ENCODE data around the gene KIFBP. TPM values are rescaled to one million over a fixed set of nuclear protein-coding genes. Genes with fewer than 3 reads are reported as not detected.

The KIFBP gene
- total and polyA plus RNA-seq, 2 donors from 2014 or later = 25.6 to 26.7 TPM

GRCh38 chr10:68955832-68956532 lies 32.6 kb upstream of the KIFBP start, which contains the start of gene DDX21:
TSS of gene DDX21 (plus strand) at chr10:68956170. CDS start at chr10:68956226, 56 bp downstream.
- H3K27ac ChIP-seq (ENCODE audit: low read depth in 2 of 2, low read length in 2 of 2) = peak within 1 kb of the TSS; percentile 93 to 96
- FAIRE-seq (no peak), DNase-seq (peak; percentile 92 to 97 (median 96))
- H3K36me3 ChIP-seq (ENCODE audit: control insufficient read depth in 2 of 3, insufficient read depth in 3 of 3, low read length in 3 of 3) = peaks cover 0 to 5% (median 2%) of the 10 kb centered on the region in 3 donors
- peak; percentile 43 for TF ChIP-seq CTCF (IDR thresholded peaks at IDR 0.05; ENCODE audit: borderline replicate concordance, extremely low read depth, insufficient read depth)
- H3K9me3 ChIP-seq (ENCODE audit: control insufficient read depth in 2 of 3, insufficient read depth in 1 of 3, low read length in 3 of 3) = no peaks in the 10 kb centered on the region
- peaks cover 0 to 4% (median 0%) of the 10 kb centered on the region in 3 donors for H3K4me1 ChIP-seq (ENCODE audit: control insufficient read depth in 2 of 3, insufficient read depth in 2 of 3, low read depth in 1 of 3, low read length in 3 of 3)
- peak within 1 kb of the TSS; percentile 82 to 95 (median 86) for H3K9ac ChIP-seq (ENCODE audit: low read length in 3 of 3)
- intact Hi-C loops (cut with DNase I) = no loop called here
- H3K27me3 ChIP-seq (ENCODE audit: control insufficient read depth, insufficient read depth, low read length) = no peaks in the 10 kb centered on the region
- H3K4me3 ChIP-seq (ENCODE audit: low read length in 3 of 3) = peak within 1 kb of the TSS; percentile 95 to 96 (median 95)

GRCh38 chr10:68957284-68957615 lies 31.4 kb upstream of the KIFBP start:
- intact Hi-C loops (cut with DNase I) = no loop called here
- no peak for TF ChIP-seq CTCF (IDR thresholded peaks at IDR 0.05; ENCODE audit: borderline replicate concordance, extremely low read depth, insufficient read depth)

GRCh38 chr10:68957654-68958053 lies 30.9 kb upstream of the KIFBP start:
- H3K27ac ChIP-seq (ENCODE audit: low read depth in 2 of 2, low read length in 2 of 2) = no peak overlapping the region
- no peak for TF ChIP-seq CTCF (IDR thresholded peaks at IDR 0.05; ENCODE audit: borderline replicate concordance, extremely low read depth, insufficient read depth)
- no peaks in the 10 kb centered on the region for H3K9me3 ChIP-seq (ENCODE audit: control insufficient read depth in 2 of 3, insufficient read depth in 1 of 3, low read length in 3 of 3)
- H3K4me1 ChIP-seq (ENCODE audit: control insufficient read depth in 2 of 3, insufficient read depth in 2 of 3, low read depth in 1 of 3, low read length in 3 of 3) = peaks cover 0 to 4% (median 0%) of the 10 kb centered on the region in 3 donors
- no peak for DNase-seq
- peaks cover 2 to 18% (median 5%) of the 10 kb centered on the region in 3 donors for H3K36me3 ChIP-seq (ENCODE audit: control insufficient read depth in 2 of 3, insufficient read depth in 3 of 3, low read length in 3 of 3)
- H3K9ac ChIP-seq (ENCODE audit: low read length in 3 of 3) = peak overlapping the region in 1 of 3 donors; percentile 86
- H3K27me3 ChIP-seq (ENCODE audit: control insufficient read depth, insufficient read depth, low read length) = no peaks in the 10 kb centered on the region
- intact Hi-C loops (cut with DNase I) = no loop called here
- no peak for FAIRE-seq
- peak overlapping the region in 1 of 3 donors; percentile 95 for H3K4me3 ChIP-seq (ENCODE audit: low read length in 3 of 3)

More at GRCh38 chr10:68957284-68957615, 31.4 kb upstream of the KIFBP start:
- Histone ChIP-seq H3K9me3 (ENCODE audit: control insufficient read depth in 2 of 3, insufficient read depth in 1 of 3, low read length in 3 of 3) (no peaks in the 10 kb centered on the region), H3K4me3 (ENCODE audit: low read length in 3 of 3) (peak overlapping the region; percentile 95 to 96 (median 95)), H3K27ac (ENCODE audit: low read depth in 2 of 2, low read length in 2 of 2) (no peak overlapping the region), H3K4me1 (ENCODE audit: control insufficient read depth in 2 of 3, insufficient read depth in 2 of 3, low read depth in 1 of 3, low read length in 3 of 3) (peaks cover 0 to 4% (median 0%) of the 10 kb centered on the region in 3 donors), H3K9ac (ENCODE audit: low read length in 3 of 3) (peak overlapping the region; percentile 3 to 86 (median 8)), H3K36me3 (ENCODE audit: control insufficient read depth in 2 of 3, insufficient read depth in 3 of 3, low read length in 3 of 3) (peaks cover 0 to 14% (median 5%) of the 10 kb centered on the region in 3 donors), H3K27me3 (ENCODE audit: control insufficient read depth, insufficient read depth, low read length) (no peaks in the 10 kb centered on the region)
- FAIRE-seq (no peak), DNase-seq (no peak)
